ENCODE measurements around the gene PRDM5.

GRCh38 chr4:120856294-120856693 lies 66.2 kb downstream of the PRDM5 start:
- TF ChIP-seq POLR2A (IDR thresholded peaks at IDR 0.05; ENCODE audit: low read depth, low read length) (no peak), POLR2AphosphoS5 (IDR thresholded peaks at IDR 0.05; ENCODE audit: low read depth, low read length) (no peak)

All from GM12891 (cell line).